ENCODE data around the gene AHRR. TPM values are rescaled to one million over a fixed set of nuclear protein-coding genes. Genes with fewer than 3 reads are reported as not detected.

The AHRR gene
- total and polyA plus RNA-seq, 9 donors = 1.4 to 6.9 (median 2.8) TPM

DNA sequence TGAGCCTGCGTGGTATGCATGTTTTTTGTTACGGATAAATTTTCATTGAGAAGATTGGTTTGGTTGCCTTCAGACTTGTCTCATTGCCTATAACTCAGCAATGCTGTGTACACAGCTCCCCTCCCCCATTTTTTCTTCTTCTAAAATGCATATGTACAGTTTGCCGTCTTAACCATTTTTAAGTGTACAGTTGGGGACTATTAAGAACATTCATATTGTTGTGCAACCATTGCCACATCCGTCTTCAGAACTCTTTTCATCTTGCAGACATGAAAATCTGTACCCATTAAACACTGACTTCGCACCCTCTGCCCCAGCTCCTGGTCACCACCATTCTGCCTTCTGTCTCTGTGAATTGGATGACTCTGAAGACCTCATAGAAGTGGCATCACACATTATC is 127.6 kb downstream of the AHRR start:
- Histone ChIP-seq H3K36me3 (ENCODE audit: control insufficient read depth, insufficient read depth, low read length) (peaks cover 71% of the 10 kb centered on the region), H3K27ac (ENCODE audit: low read length) (no peak overlapping the region), H3K9me3 (replicated peaks; ENCODE audit: control insufficient read depth, low read depth, low read length) (peaks cover 14% of the 10 kb centered on the region), H3K27me3 (ENCODE audit: control insufficient read depth, insufficient read depth, low read length) (no peaks in the 10 kb centered on the region), H3K4me3 (ENCODE audit: low read length) (no peak overlapping the region), H3K4me1 (ENCODE audit: control insufficient read depth, insufficient read depth, low read length) (peaks cover under 1% of the 10 kb centered on the region)
- DNase-seq = no peak
- 80% methylated on average over 1 of the region's 5 CpGs for WGBS (ENCODE audit: insufficient coverage)

DNA sequence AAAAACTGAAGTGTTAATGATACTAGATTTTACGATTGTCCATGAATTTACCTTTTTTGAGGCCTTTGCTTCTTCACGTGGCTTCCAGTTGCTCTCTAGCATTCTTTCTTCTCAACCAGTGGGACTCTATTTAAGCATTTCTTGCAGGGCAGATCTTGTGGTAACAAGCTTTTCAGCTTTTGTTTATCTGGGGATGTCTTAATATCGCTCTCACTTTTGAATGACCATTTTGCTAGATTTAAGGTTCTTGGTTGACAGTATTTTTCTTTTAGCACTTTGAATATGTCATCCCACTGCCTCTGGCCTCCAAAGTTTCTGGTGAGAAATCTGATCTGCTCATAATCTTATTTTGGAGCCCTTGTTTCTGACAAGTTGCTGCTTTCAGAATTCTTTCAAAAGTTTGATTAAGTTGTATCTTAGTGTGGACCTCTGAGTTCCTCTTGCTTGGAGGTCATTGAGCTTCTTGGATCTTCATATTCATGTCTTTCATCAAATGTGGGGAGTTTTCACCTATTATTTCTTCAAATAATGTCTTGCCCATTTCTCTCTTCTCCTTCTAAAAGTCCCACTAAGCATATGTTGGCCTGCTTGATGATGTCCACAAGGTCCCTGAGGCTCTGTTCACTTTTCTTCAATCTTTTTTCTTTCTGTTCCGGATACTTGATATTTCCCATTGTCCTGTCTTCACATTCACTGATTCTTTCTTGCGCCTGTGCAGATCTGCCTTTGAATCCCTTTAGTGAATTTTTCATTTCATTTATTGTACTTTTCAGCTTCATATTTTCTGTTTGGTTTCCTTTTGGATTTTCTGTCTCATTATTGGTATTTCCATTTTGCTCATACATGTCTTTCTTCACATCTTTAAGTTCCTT is 130.3 kb downstream of the AHRR start:
- 100% methylated on average over 1 of the region's 5 CpGs for WGBS (ENCODE audit: insufficient coverage)
- peaks cover 74% of the 10 kb centered on the region for H3K36me3 ChIP-seq (ENCODE audit: control insufficient read depth, insufficient read depth, low read length)

DNA sequence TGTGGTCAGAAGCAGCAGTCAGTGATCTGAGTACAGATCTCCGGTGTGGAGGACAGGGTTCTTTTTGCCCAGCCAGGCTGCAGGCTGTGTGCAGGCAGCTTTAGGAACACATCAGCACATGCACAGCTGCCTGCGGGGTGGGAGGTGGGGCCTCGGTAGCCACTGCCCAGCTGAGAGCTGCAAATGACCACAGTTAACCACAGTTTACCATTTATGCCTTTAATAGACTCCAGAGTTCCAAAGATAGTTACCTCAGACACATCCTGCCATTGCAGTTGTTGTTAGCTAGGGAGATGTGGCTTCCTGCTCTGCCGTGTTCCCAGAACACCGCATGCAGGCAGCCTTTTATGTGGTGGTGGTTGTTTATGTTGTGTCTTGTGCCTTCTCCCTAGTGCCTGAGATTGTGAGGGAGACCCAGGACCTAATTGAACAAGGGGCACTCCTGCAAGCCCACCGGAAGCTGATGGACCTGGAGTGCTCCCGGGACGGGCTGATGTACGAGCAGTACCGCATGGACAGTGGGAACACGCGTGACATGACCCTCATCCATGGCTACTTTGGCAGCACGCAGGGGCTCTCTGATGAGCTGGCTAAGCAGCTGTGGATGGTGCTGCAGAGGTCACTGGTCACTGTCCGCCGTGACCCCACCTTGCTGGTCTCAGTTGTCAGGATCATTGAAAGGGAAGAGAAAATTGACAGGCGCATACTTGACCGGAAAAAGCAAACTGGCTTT is 131.6 kb downstream of the AHRR start:
- peaks cover 14% of the 10 kb centered on the region for H3K9me3 ChIP-seq (replicated peaks; ENCODE audit: control insufficient read depth, low read depth, low read length)
- H3K36me3 ChIP-seq (ENCODE audit: control insufficient read depth, insufficient read depth, low read length) = peaks cover 73% of the 10 kb centered on the region
- 97% methylated on average over 16 of the region's 17 CpGs for WGBS (ENCODE audit: insufficient coverage)
- H3K4me3 ChIP-seq (ENCODE audit: low read length) = no peak overlapping the region
- no peak for DNase-seq
- no peaks in the 10 kb centered on the region for H3K27me3 ChIP-seq (ENCODE audit: control insufficient read depth, insufficient read depth, low read length)
- no peaks in the 10 kb centered on the region for H3K4me1 ChIP-seq (ENCODE audit: control insufficient read depth, insufficient read depth, low read length)
- H3K27ac ChIP-seq (ENCODE audit: low read length) = no peak overlapping the region

More for the DNA sequence above, 130.3 kb downstream of the AHRR start:
- Histone ChIP-seq H3K4me1 (ENCODE audit: control insufficient read depth, insufficient read depth, low read length) (no peaks in the 10 kb centered on the region), H3K9me3 (replicated peaks; ENCODE audit: control insufficient read depth, low read depth, low read length) (peaks cover 14% of the 10 kb centered on the region), H3K4me3 (ENCODE audit: low read length) (no peak overlapping the region), H3K27me3 (ENCODE audit: control insufficient read depth, insufficient read depth, low read length) (no peaks in the 10 kb centered on the region), H3K27ac (ENCODE audit: low read length) (no peak overlapping the region)
- DNase-seq = no peak

DNA sequence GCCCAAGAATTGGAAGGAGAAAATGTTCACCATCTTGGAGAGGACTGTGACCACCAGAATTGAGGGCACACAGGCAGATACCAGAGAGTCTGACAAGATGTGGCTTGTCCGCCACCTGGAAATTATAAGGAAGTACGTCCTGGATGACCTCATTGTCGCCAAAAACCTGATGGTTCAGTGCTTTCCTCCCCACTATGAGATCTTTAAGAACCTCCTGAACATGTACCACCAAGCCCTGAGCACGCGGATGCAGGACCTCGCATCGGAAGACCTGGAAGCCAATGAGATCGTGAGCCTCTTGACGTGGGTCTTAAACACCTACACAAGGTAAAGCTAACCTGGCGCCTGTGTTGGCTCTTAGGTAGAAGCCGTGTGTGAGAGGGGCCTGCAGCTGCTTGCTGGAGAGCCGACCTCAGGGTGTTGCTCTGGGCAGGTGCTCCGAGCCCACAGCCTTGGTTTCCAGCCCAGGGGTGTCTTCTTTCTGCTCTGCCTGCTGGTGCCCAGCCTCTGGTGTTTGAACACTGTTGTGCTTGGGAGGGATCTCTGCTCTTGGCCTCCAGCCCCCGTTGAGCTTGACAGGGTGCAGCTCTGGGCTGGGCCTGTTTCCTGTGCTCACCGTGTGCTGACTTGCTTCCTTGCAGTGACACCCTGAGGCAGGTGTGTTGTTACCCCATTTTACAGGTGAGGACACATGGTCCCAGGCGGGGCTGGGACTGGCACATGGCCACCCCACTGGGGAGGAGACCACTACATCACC is 132.4 kb downstream of the AHRR start:
- DNase-seq = no peak
- no peak overlapping the region for H3K27ac ChIP-seq (ENCODE audit: low read length)
- H3K36me3 ChIP-seq (ENCODE audit: control insufficient read depth, insufficient read depth, low read length) = peaks cover 71% of the 10 kb centered on the region
- no peaks in the 10 kb centered on the region for H3K27me3 ChIP-seq (ENCODE audit: control insufficient read depth, insufficient read depth, low read length)
- H3K4me3 ChIP-seq (ENCODE audit: low read length) = no peak overlapping the region
- WGBS (ENCODE audit: insufficient coverage) = 87% methylated on average over 9 of the region's 16 CpGs
- H3K9me3 ChIP-seq (replicated peaks; ENCODE audit: control insufficient read depth, low read depth, low read length) = peaks cover 14% of the 10 kb centered on the region
- no peaks in the 10 kb centered on the region for H3K4me1 ChIP-seq (ENCODE audit: control insufficient read depth, insufficient read depth, low read length)

DNA sequence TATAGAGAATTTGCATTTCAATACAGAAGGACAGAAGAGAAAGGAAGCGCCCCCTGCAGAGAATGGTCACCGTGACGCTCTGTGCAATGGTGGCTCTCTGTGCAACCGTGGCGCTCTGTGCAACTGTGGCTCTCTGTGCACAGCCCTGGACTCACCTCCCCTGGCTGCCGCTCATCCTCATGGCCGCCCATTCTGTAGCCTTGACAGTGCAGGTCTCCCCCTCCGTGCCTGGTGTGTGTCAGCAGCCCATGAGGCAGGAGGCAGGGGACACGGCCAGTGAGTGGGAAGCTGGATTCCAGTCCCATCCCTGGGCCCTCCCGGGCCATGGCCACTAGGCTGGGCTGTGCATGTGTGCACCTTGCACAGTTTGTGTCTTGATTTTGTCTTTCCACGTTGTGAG is 133.4 kb downstream of the AHRR start:
- peaks cover 69% of the 10 kb centered on the region for H3K36me3 ChIP-seq (ENCODE audit: control insufficient read depth, insufficient read depth, low read length)
- H3K4me1 ChIP-seq (ENCODE audit: control insufficient read depth, insufficient read depth, low read length) = no peaks in the 10 kb centered on the region
- H3K9me3 ChIP-seq (replicated peaks; ENCODE audit: control insufficient read depth, low read depth, low read length) = peaks cover 14% of the 10 kb centered on the region
- no peak overlapping the region for H3K27ac ChIP-seq (ENCODE audit: low read length)
- 74% methylated on average over 10 of the region's 11 CpGs for WGBS (ENCODE audit: insufficient coverage)
- no peaks in the 10 kb centered on the region for H3K27me3 ChIP-seq (ENCODE audit: control insufficient read depth, insufficient read depth, low read length)
- H3K4me3 ChIP-seq (ENCODE audit: low read length) = no peak overlapping the region
- DNase-seq = no peak

DNA sequence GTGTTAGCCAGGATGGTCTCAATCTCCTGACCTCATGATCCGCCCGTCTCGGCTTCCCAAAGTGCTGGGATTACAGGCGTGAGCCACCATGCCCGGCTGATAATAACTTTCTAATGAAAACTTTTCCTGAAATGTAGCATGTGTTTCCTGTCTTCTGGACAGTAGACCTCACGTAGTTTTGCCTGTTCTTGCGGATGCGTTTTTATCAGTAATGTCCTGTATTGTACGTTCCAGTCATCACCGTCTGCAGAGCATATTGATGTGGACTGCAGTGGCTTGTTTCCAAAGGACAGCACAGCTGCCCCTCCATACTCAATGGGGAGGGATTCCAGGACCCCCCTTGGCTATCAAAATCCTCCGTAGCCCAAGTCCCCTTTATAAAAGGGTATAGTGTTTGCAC is 134.3 kb downstream of the AHRR start:
- H3K4me3 ChIP-seq (ENCODE audit: low read length) = no peak overlapping the region
- H3K36me3 ChIP-seq (ENCODE audit: control insufficient read depth, insufficient read depth, low read length) = peaks cover 74% of the 10 kb centered on the region
- H3K4me1 ChIP-seq (ENCODE audit: control insufficient read depth, insufficient read depth, low read length) = no peaks in the 10 kb centered on the region
- 77% methylated on average over 5 of the region's 11 CpGs for WGBS (ENCODE audit: insufficient coverage)
- H3K27me3 ChIP-seq (ENCODE audit: control insufficient read depth, insufficient read depth, low read length) = no peaks in the 10 kb centered on the region
- no peak overlapping the region for H3K27ac ChIP-seq (ENCODE audit: low read length)
- H3K9me3 ChIP-seq (replicated peaks; ENCODE audit: control insufficient read depth, low read depth, low read length) = peaks cover 11% of the 10 kb centered on the region
- no peak for DNase-seq

DNA sequence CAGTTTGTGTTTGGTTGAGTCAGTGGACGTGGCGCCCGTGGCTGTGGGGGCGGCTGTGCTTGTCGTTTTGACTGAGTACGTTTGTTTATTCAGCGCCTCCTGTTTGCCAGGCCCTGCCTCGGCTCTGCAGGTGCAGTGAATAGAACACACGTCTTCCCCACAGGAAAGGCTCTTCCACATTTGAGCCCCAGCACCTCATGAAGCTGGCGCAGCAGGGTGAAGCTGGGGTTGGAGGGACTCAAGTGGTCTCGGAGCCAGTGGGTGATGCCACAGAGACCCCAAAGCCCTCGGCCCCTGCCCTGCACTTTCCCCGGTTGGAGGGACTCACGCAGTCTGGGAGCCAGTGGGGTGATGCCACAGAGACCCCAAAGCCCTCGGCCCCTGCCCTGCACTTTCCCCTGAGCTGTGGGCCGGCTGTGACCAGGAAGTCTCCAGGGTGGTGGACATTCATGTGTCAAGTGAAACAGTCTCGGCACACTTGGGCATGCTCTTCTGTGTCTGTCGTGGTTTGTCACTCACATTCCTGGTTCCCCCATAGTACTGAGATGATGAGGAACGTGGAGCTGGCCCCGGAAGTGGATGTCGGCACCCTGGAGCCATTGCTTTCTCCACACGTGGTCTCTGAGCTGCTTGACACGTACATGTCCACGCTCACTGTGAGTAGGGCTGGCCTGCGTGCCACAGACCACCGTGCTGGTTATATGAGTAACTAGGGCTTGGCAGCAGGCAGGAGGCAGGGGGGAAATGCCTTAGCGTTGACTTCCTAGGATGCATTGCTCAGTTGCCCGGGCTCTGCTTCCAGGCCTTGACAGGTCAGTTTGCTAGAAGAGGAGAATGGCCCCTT is 135.1 kb downstream of the AHRR start:
- no peak overlapping the region for H3K27ac ChIP-seq (ENCODE audit: low read length)
- no peaks in the 10 kb centered on the region for H3K27me3 ChIP-seq (ENCODE audit: control insufficient read depth, insufficient read depth, low read length)
- no peak overlapping the region for H3K4me3 ChIP-seq (ENCODE audit: low read length)
- no peaks in the 10 kb centered on the region for H3K4me1 ChIP-seq (ENCODE audit: control insufficient read depth, insufficient read depth, low read length)
- DNase-seq = no peak
- H3K36me3 ChIP-seq (ENCODE audit: control insufficient read depth, insufficient read depth, low read length) = peaks cover 74% of the 10 kb centered on the region
- H3K9me3 ChIP-seq (replicated peaks; ENCODE audit: control insufficient read depth, low read depth, low read length) = peaks cover 9% of the 10 kb centered on the region
- 94% methylated on average over 25 of the region's 28 CpGs for whole genome bisulfite sequencing (ENCODE audit: insufficient coverage)

DNA sequence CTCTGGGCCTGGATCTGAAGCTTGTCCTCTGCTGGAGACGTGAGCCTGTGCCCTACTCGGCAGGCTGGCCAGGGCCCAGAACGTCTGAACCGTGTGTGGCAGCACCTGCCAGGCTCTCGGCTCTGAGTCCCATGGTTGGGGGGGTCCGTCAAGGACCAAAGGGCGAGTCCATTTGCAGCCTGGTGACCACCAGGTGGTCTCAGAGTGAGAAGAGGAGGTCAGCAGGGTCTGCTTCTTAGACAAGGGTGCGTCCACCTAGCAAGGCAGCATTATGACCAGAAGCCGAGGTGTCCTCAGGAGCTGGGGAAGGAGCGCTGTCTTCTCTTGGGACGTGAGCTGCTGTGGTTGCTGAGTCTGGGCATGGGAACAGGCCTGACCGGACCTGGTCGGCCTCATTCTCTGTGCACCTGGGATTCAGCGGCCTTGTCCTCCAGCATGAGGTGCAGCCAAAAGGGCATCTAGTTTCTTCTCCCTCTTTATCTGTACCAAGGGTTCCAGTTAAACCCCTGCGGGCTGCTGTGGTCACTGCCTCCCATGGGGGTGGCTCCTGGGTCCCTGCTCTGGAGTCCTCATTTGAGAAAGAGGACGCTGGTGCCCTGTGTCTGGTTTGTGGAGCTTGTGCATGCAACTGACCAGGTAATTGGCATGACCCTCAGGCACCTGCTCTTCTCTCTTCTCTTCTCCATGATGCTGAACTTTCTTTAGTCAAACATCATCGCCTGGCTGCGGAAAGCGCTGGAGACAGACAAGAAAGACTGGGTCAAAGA is 135.9 kb downstream of the AHRR start:
- Histone ChIP-seq H3K4me3 (ENCODE audit: low read length) (no peak overlapping the region), H3K36me3 (ENCODE audit: control insufficient read depth, insufficient read depth, low read length) (peaks cover 76% of the 10 kb centered on the region), H3K4me1 (ENCODE audit: control insufficient read depth, insufficient read depth, low read length) (no peaks in the 10 kb centered on the region), H3K27me3 (ENCODE audit: control insufficient read depth, insufficient read depth, low read length) (no peaks in the 10 kb centered on the region), H3K27ac (ENCODE audit: low read length) (no peak overlapping the region), H3K9me3 (replicated peaks; ENCODE audit: control insufficient read depth, low read depth, low read length) (peaks cover 2% of the 10 kb centered on the region)
- DNase-seq = no peak
- WGBS (ENCODE audit: insufficient coverage) = 90% methylated on average over 15 of the region's 19 CpGs

Data from muscle of leg (tissue), 11 donors.